ENCODE results near the gene WIPF1. TPM values are rescaled to one million over a fixed set of nuclear protein-coding genes. Genes with fewer than 3 reads are reported as not detected.

WIPF1 gene
- total RNA-seq, 1 donor from 2014 or later = 7.6 TPM

GRCh38 chr2:174599310-174599921 lies 1.8 kb upstream of the WIPF1 start:
- TF ChIP-seq CTCF (conservative IDR thresholded peaks at IDR 0.05; ENCODE audit: low read depth, low read length) = no peak
- no peak overlapping the region for H3K4me3 ChIP-seq (ENCODE audit: low read depth, low read length)
- no peak for DNase-seq (ENCODE audit: low read depth)

DNA sequence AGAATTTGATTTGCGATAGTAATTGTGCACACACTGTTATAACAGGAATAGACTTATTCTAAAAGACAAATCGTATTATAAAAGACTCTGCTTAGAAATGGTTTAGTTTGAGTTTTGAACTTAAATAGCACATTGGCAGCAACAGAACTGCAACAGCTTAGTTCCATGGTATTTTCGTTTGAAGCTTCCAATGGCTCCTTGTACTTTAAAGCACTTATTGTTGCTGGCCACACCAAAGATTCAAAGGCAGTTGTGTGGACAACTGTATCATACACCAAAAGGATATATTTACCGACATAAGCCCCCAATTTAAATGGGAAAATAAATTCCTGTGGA lies 627 bp downstream of the WIPF1 start:
- no peak overlapping the region for H3K4me3 ChIP-seq (ENCODE audit: low read depth, low read length)
- TF ChIP-seq CTCF (conservative IDR thresholded peaks at IDR 0.05; ENCODE audit: low read depth, low read length) = no peak
- DNase-seq (ENCODE audit: low read depth) = no peak

DNA sequence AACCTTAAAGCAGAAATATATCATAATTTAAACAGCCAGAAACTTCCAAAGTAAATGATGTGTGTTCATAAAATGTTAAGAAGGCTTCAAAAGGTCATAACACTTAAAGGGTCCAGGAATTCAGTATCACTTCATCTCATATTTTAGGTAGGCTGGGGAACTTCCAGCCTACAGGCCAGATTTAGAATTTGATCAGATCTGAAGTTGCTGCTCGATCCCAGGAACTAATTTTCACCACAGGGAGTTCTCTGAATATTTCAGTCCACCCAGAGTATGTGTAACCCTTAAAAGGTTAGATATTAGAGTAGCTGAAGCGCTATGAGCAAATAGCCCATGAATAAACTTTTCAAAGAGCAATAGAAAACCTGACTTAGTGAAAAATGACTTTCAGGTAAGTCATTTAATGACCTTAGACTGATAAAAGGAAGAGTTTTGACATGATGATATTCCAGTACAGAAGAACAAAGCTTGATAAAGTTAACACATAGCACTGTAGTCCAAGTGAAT lies 1.7 kb downstream of the WIPF1 start:
- H3K4me3 ChIP-seq (ENCODE audit: low read depth, low read length) = no peak overlapping the region
- TF ChIP-seq CTCF (conservative IDR thresholded peaks at IDR 0.05; ENCODE audit: low read depth, low read length) = no peak
- no peak for DNase-seq (ENCODE audit: low read depth)

DNA sequence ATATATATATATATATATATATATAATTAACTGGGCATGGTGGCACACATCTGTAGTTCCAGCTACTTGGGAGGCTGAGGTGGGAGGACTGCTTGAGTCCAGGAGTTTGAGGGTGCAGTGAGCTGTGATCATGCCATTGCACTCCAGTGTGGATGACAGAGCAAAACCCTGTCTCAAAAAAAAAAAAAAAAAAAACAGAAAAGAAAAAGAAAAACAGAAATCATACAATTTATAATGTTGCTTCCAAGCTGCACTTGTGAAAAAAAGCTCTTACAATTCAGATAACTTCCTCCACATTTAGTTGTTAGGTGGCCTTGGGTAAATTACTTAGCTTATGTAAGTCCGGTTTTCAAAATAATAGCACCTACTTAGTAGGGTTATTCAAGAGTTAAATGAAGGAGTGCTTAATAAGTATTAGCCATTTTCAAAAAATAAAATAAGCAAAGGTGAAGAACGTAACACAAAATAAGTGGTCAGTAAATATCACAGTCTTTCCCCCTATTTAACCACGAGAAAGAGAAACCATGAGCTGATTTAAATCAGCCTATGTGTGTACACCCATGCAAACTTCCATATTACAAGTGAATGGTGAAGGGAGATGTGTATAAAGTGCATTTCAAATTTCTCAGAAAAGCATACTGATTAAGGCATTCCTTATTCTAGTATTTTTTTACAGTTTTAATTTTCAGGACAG lies 2.3 kb downstream of the WIPF1 start:
- no peak for DNase-seq (ENCODE audit: low read depth)
- H3K4me3 ChIP-seq (ENCODE audit: low read depth, low read length) = no peak overlapping the region
- TF ChIP-seq CTCF (conservative IDR thresholded peaks at IDR 0.05; ENCODE audit: low read depth, low read length) = no peak

GRCh38 chr2:174594456-174594855 lies 3.1 kb downstream of the WIPF1 start:
- TF ChIP-seq CTCF (conservative IDR thresholded peaks at IDR 0.05; ENCODE audit: low read depth, low read length) = no peak
- DNase-seq (ENCODE audit: low read depth) = no peak

GRCh38 chr2:174593574-174594203 lies 3.9 kb downstream of the WIPF1 start:
- TF ChIP-seq CTCF (conservative IDR thresholded peaks at IDR 0.05; ENCODE audit: low read depth, low read length) = no peak
- DNase-seq (ENCODE audit: low read depth) = no peak
- H3K4me3 ChIP-seq (ENCODE audit: low read depth, low read length) = no peak overlapping the region

More at GRCh38 chr2:174594456-174594855, 3.1 kb downstream of the WIPF1 start:
- H3K4me3 ChIP-seq (ENCODE audit: low read depth, low read length) = no peak overlapping the region
